ENCODE results near the gene OR10K1.
"Not testable (repeated sequence)": the region's sequence is repeated elsewhere in the genome, so short reads cannot be mapped to it uniquely, and the experiment has no call there.

Gene OR10K1

GRCh38 chr1:158461534-158461933 lies at the start of gene OR10K1:
OR10K1 (plus strand) TSS chr1:158461834; CDS start chr1:158465562, 3,728 bp downstream.
- FAIRE-seq: no peak

- FAIRE-seq: no peak
Measured at GRCh38 chr1:158414651-158415345, 46.8 kb upstream of the OR10K1 start.

GRCh38 chr1:158417586-158417985 lies 44.0 kb upstream of the OR10K1 start:
- no peak for FAIRE-seq

GRCh38 chr1:158422212-158422611 lies 39.4 kb upstream of the OR10K1 start:
- FAIRE-seq: no peak

GRCh38 chr1:158425027-158425426 lies 36.6 kb upstream of the OR10K1 start:
- FAIRE-seq: no peak

DNA sequence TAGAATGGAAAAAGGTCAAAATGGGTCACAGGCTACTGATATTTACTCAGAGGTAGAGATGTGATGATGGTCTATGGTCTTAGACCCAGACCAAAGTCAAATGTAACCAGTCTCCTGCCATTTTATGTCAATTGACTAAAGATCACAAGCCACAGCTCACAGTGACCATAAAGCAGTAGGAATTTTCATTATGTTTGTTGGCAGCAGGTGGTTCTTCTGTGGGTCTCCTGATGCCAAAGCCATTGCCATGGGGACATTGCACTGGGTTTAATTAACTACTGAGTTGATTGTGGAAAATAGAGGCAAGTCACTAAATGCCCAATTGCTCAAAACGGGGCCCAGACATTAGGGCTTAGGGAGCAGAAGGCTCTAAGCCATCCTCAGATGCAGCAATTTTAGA lies 35.5 kb upstream of the OR10K1 start, which contains the start of gene OR10K2:
Gene OR10K2 (minus strand): TSS at position 101 of the 400 bp plus-strand sequence. CDS start 5,371 bp downstream, outside the sequence.
- FAIRE-seq: no peak

GRCh38 chr1:158430163-158430562 lies 31.5 kb upstream of the OR10K1 start:
- FAIRE-seq: not testable (repeated sequence)

DNA sequence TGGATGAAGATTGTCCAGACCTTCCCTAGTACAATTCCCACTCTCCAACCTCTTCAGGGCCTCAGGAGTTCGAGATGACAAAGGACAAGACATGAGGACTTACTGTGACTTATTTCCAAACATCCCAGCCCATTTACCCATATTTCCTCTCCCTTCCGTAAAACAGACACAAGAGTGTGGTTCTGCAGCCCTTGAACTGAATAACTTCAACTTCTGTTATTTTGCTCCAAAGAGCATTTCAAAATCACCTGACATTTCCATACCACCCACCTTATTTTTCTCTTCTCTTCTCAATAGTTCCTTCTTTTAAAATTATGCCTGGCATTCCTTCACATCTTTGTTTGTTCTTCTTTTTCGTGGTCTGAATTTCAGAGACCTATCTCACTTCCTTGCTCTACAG lies 26.9 kb upstream of the OR10K1 start:
- FAIRE-seq: no peak

GRCh38 chr1:158445376-158445775 lies 16.3 kb upstream of the OR10K1 start:
- FAIRE-seq: no peak

- FAIRE-seq: no peak
Measured at GRCh38 chr1:158454537-158454936, 7.1 kb upstream of the OR10K1 start.

GRCh38 chr1:158457246-158457645 lies 4.4 kb upstream of the OR10K1 start:
- FAIRE-seq: no peak

- no peak for FAIRE-seq
Measured at GRCh38 chr1:158458263-158458662, 3.4 kb upstream of the OR10K1 start.

GRCh38 chr1:158471920-158472319 lies 10.3 kb downstream of the OR10K1 start, which contains the start of gene OR10R2:
OR10R2 (plus strand) TSS chr1:158472220; CDS start chr1:158472326, 106 bp downstream.
- FAIRE-seq: no peak

DNA sequence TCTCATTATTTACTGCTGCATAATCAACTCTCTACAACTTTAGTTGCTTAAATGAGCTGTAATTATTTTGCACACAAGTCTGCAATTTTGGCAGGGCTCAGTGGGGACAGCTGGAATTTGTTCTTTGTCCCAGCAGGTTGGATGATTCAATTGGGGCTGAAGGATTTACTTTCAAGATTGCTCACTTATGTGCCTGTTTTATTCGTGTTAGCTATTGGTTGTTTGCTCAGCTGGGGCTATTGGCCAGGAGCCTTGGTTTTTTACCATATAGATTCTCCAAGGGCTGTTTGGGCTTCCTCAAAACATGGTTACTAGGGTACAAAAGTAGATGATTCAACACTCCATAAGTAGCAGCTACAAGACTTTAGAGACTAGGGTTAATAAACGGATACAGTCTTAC lies 23.8 kb downstream of the OR10K1 start:
- no peak for FAIRE-seq

GRCh38 chr1:158491316-158491715 lies 29.7 kb downstream of the OR10K1 start:
- FAIRE-seq: no peak

DNA sequence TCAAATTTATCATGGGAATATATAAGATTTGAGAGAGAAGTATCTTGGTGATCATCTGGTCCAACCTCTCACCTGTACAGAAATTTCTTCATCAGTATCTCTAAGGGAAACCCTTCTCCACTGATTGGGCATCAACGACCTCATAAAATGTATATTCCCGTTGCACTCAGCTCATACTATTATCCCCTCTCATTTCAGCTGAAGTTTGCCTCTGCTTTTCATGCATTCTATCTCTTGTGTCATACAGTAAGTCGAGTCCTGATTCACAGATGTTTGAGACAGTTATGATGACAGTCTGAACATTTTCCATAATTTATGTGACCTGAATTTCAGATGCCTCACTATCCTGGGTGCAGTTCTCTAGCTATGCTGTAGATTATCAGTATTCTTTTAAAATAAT lies 31.4 kb downstream of the OR10K1 start:
- no peak for FAIRE-seq

DNA sequence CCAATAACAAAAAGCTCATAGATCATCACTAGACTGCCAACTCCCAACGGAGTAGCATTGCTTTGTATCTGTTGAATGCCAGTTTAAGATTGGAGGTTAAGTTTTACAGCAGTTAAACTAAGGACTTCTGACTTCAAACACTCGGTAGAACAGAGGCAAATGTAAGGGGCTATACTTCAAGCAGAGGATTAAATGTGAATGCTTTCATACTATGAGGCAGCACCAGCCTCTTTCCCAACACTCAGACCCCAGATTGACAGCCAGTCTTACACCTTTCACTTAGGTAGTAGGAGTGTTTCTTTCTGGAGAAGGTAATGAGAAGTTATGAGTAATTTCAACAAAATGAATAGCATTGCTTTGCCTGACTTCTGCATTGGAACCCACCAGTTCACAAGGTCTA lies 33.2 kb downstream of the OR10K1 start:
- no peak for FAIRE-seq

DNA sequence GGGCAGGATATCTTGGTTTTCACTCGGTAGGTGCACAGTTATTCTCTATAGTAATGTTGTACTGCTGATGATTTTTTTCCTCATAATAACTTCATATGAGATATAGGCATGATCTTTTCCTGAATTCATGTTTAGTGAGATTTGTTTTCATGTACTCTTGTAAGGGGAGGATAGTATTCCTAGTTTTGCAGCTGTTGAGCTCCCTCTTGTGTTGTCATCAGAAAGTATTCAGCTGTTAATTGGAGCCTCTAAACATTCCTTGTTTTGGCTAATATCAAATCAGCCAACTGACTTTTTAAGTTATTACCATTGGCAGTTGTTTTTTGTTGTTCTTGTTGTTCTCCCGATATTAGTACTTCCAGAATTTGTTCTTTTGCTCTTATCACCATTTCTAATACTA lies 34.7 kb downstream of the OR10K1 start:
- FAIRE-seq: no peak

DNA sequence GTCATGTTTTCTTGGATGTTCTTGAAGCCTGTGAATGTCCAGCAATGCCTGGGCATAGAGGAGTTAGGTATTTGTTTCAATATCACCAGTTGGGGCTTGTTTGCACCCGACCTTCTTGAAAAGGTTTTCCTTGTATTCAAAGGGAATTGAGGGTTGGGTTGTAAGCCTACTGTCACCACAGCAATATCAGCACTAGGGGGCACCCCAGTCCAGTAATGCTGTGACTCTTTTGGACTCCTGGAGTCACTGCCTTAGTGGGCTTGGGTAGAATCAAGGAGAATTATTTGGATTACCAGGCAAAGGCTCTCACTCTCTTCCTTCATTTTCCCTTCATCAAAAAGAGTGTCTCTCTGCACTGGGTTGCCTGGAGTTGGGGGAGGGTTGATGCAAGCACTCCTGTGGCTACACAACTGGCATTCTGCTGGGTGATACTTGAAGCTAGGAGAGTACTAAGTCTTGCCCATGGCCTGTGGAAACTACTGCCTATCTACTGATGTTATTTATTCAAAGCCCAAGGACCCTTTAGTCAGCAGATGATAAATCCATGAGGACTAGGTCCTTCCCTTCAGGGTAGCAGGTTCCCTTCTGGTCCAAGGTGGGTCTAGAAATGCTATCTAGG lies 44.8 kb downstream of the OR10K1 start:
- FAIRE-seq: no peak

DNA sequence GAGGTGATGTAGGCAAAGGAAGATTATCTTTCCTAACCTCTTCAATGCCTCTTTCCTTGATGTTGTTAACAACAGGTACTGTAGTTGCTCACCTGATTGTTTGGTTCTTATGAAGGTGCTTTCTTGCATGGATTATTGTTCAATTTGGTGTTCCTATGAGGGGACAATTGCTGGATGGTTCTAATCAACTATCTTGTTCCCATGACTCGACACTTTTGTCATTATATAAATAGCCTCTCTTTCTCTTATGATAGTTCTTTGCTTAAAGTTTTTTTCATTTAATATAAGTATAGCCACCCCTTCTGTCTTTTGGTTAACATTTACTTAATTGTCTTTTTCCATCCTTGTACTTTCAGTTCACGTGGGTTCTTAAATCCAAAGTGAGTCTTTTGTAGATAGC lies 45.9 kb downstream of the OR10K1 start:
- no peak for FAIRE-seq

DNA sequence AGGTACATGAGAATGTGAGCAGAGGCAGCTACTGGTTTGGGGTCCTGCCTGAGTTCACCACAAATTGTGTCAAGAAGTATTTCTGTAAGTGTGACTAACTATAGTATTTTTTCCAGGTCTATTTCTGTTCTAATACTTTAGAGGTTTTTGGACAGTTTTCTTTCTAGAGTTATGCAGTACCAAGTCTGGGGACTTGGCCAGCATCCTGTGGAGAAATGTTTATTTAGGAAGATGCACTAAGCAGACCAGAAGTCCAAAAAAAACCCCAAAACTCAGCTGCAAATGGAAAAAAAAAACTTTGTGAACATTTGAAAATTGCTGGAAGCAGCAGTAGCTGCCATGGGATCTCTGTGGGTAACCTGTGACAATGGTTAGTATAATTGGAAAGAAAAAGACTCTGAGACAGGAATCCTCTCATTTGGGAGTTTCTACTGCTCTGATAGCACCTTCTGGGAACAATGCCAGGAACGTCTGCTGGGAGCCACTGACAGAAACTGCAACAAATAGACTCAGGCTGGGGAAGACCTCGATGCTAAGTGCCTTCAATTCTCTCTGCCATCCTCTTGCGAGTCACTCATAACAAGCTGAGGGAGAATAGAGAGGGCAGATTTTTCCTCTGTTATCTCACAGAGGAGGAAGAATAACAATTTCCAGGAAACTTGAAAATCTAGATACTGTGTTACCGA lies 48.0 kb downstream of the OR10K1 start:
- no peak for FAIRE-seq

- FAIRE-seq: no peak
Measured at GRCh38 chr1:158516966-158517365, 55.3 kb downstream of the OR10K1 start.

Data from A204.1 (cell line).